MM.1S (cell line): ENCODE results near the gene TOPAZ1.

Source experiments
- DNase-seq: peaks from one replicate; pipeline ENCODE4 v3.0.0-alpha.2; 2015
- H2AFZ ChIP-seq: fragments of 300-600 bp; sonication (generic); 2 replicates; pipeline ENCODE4 v1.6.0; 2016; ENCODE audit warnings: antibody characterized with exemption, low read length
- H3F3A ChIP-seq: fragments of 300-600 bp; sonication (generic); 2 replicates; pipeline ENCODE4 v1.6.1; 2016; ENCODE audit warnings: mild to moderate bottlenecking, antibody characterized with exemption, low read length, moderate library complexity, mixed read lengths; ENCODE audit not compliant: insufficient read depth
- H3K27ac ChIP-seq: fragments of 300-600 bp; sonication (generic); 2 replicates; pipeline ENCODE4 v1.5.1; 2016; ENCODE audit warnings: mild to moderate bottlenecking, low read length
- H3K27me3 ChIP-seq: fragments of 300-600 bp; sonication (generic); replicated peaks from 2 replicates; pipeline ENCODE4 v1.6.0; 2016; ENCODE audit warnings: low read length; ENCODE audit not compliant: insufficient read depth
- H3K36me3 ChIP-seq: fragments of 300-600 bp; sonication (generic); replicated peaks from 2 replicates; pipeline ENCODE4 v1.6.1; 2016; ENCODE audit warnings: mild to moderate bottlenecking, low read length, mixed read lengths; ENCODE audit not compliant: insufficient read depth
- H3K4me1 ChIP-seq: fragments of 300-600 bp; sonication (generic); 2 replicates; pipeline ENCODE4 v1.6.1; 2016; ENCODE audit warnings: low read length, mixed read lengths
- H3K4me2 ChIP-seq: fragments of 300-600 bp; sonication (generic); 2 replicates; pipeline ENCODE4 v1.6.0; 2016; ENCODE audit warnings: low read depth, low read length
- H3K4me3 ChIP-seq: fragments of 300-600 bp; sonication (generic); 2 replicates; pipeline ENCODE4 v1.5.1; 2016; ENCODE audit warnings: low read length, mixed read lengths
- H3K79me2 ChIP-seq: fragments of 300-600 bp; sonication (generic); 2 replicates; pipeline ENCODE4 v1.6.1; 2016; ENCODE audit warnings: mixed run types, low read length, mixed read lengths
- H3K9ac ChIP-seq: fragments of 300-600 bp; sonication (generic); 2 replicates; pipeline ENCODE4 v1.6.1; 2016; ENCODE audit warnings: low read length, mixed read lengths
- H3K9me2 ChIP-seq: fragments of 300-600 bp; sonication (generic); replicated peaks from 2 replicates; pipeline ENCODE4 v1.6.1; 2016; ENCODE audit warnings: mild to moderate bottlenecking, low read length, mixed read lengths; ENCODE audit not compliant: insufficient read depth
- H3K9me3 ChIP-seq: fragments of 300-600 bp; sonication (generic); replicated peaks from 2 replicates; pipeline ENCODE4 v1.6.1; 2016; ENCODE audit warnings: mild to moderate bottlenecking, low read length, mixed read lengths; ENCODE audit not compliant: insufficient read depth
- H4K20me1 ChIP-seq: fragments of 300-600 bp; sonication (generic); 2 replicates; pipeline ENCODE4 v1.6.1; 2016; ENCODE audit warnings: mild to moderate bottlenecking, low read length, moderate library complexity, mixed read lengths; ENCODE audit not compliant: insufficient read depth
- EZH2 ChIP-seq: fragments of 300-600 bp; sonication (generic); optimal IDR thresholded peaks from 2 replicates; pipeline ENCODE3; 2017; ENCODE audit warnings: low read depth, mild to moderate bottlenecking, antibody characterized with exemption, low read length, mixed read lengths
- EZH2phosphoT487 ChIP-seq: fragments of 300-600 bp; sonication (generic); IDR thresholded peaks from 2 replicates; pipeline ENCODE4 v1.6.1; 2018; ENCODE audit warnings: antibody characterized with exemption, low read length
- TF ChIP-seq, protein P1 (sequence below): fragments of 300-600 bp; sonication (generic); IDR thresholded peaks from 2 replicates; pipeline ENCODE4 v1.5.1; 2016; ENCODE audit warnings: antibody characterized with exemption, low read length, mixed read lengths

The TOPAZ1 gene

DNA sequence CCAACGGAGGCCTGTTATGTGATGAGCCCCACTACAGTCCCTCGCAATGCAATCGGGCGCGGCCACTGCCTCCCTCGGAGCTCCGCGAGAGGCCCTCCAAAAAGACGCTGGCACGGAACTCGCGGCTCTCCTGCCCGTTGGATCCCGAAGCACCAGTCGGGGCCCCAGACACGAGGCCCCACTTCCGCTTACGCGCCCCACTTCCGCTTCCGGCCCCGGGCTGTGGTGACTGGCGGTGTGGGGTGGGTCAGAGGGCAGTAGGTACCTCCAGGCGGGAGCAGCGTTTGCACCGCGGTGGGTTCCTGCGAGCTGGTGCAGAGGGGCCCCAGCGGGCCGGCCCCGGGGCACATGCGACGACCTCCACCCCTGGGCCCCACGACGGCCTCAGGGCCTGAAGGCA is at the start of gene TOPAZ1:
Gene TOPAZ1 (plus strand): TSS at position 181 of the 400 bp plus-strand sequence. CDS start 168 bp downstream, at position 349.
- H3K27ac ChIP-seq, result no peak within 1 kb of the TSS
- H2AFZ ChIP-seq, result no peak within 1 kb of the TSS
- H3K4me1 ChIP-seq, result no peaks in the 10 kb centered on the region
- H4K20me1 ChIP-seq, result no peaks in the 10 kb centered on the region
- H3K79me2 ChIP-seq, result no peaks in the 10 kb centered on the region
- H3F3A ChIP-seq, result no peaks in the 10 kb centered on the region
- H3K4me3 ChIP-seq, result no peak within 1 kb of the TSS
- TF ChIP-seq, protein P1, sequence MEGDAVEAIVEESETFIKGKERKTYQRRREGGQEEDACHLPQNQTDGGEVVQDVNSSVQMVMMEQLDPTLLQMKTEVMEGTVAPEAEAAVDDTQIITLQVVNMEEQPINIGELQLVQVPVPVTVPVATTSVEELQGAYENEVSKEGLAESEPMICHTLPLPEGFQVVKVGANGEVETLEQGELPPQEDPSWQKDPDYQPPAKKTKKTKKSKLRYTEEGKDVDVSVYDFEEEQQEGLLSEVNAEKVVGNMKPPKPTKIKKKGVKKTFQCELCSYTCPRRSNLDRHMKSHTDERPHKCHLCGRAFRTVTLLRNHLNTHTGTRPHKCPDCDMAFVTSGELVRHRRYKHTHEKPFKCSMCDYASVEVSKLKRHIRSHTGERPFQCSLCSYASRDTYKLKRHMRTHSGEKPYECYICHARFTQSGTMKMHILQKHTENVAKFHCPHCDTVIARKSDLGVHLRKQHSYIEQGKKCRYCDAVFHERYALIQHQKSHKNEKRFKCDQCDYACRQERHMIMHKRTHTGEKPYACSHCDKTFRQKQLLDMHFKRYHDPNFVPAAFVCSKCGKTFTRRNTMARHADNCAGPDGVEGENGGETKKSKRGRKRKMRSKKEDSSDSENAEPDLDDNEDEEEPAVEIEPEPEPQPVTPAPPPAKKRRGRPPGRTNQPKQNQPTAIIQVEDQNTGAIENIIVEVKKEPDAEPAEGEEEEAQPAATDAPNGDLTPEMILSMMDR, result no peak
- no peak for TF ChIP-seq EZH2phosphoT487
- no peak for TF ChIP-seq EZH2
- H3K27me3 ChIP-seq, result no peaks in the 10 kb centered on the region
- no peaks in the 10 kb centered on the region for H3K36me3 ChIP-seq
- no peak for DNase-seq
- H3K9me3 ChIP-seq, result no peaks in the 10 kb centered on the region
- no peak within 1 kb of the TSS for H3K9ac ChIP-seq
- no peak within 1 kb of the TSS for H3K4me2 ChIP-seq
- no peaks in the 10 kb centered on the region for H3K9me2 ChIP-seq

DNA sequence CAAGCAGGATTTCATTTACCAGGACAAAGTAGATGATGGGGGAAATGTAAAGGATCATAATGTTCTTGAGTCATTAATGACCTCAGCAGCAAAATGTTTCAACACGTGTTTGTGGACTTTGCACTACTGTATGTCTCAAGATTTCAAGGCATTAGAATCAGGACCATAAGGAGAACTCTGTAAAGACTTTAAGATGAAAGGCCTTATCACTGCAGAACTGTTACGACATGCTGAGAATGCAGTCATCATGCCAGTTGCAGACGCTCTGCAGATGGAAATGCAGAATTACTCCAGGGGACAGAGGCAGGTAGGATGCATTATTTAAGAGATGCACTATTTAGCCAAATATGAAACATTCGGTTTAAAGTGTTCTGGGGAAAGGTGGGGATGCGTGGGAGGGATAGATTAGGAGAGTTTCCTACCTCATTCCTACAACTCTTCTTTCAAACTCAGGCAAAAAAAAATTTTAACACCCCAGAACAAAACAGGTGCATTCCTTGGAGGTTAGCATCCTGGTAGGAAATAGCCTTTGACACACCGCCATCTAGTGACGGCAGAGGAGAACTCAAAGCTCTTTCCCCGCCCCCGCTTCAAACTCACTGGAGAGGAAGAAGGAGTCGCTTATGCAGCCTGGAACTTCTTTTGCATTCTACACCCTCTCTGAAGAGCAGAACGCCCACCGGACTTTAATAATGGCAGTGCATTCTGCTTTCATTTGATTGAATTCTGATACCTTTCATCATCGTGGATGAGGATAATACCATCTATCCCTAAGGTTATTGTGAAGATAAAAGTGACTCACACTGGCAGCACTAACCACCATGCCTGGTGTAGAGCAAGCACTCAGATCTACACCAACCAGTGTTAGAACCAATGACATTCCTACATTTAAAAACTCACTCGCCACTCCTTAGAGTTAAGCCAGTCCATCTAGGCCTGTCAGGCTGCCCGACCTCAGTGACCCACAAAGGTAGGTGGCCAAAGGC is 43.1 kb upstream of the TOPAZ1 start:
- peak; percentile 84 for DNase-seq

DNA sequence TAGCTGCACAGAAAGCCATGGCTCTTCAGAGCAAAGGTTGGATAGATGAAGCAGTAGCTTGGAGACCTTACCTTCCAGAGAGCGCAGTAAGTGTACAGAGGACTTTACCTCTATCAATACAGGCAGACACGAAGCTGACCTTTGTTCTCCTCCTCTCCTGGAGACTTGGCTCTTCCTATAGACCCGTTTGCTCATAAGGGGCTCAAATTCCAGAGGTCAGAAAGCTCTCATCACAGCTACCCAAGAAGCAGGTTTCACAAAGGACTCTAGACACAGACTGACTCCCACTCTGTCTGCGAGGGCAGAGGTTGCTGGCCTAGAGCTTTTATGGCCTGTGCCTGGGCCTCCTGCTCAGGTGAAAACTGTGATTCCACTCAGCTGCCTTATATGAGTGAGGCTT is 35.4 kb upstream of the TOPAZ1 start:
- no peak overlapping the region for H3K4me3 ChIP-seq
- H2AFZ ChIP-seq, result no peak overlapping the region
- no peak overlapping the region for H3K27ac ChIP-seq
- no peak for TF ChIP-seq EZH2
- no peaks in the 10 kb centered on the region for H3K9me2 ChIP-seq
- no peaks in the 10 kb centered on the region for H4K20me1 ChIP-seq
- H3F3A ChIP-seq, result peaks cover 7% of the 10 kb centered on the region; the same call in 1 of the 2 replicates
- peaks cover 16% of the 10 kb centered on the region for H3K4me1 ChIP-seq
- DNase-seq, result no peak
- no peaks in the 10 kb centered on the region for H3K9me3 ChIP-seq
- H3K9ac ChIP-seq, result no peak overlapping the region
- no peaks in the 10 kb centered on the region for H3K27me3 ChIP-seq
- no peaks in the 10 kb centered on the region for H3K79me2 ChIP-seq
- no peaks in the 10 kb centered on the region for H3K36me3 ChIP-seq
- H3K4me2 ChIP-seq, result no peak overlapping the region

More for the DNA sequence above, 43.1 kb upstream of the TOPAZ1 start:
- Histone ChIP-seq H3F3A (no peaks in the 10 kb centered on the region), H3K4me3 (no peak overlapping the region), H3K27ac (no peak overlapping the region), H3K36me3 (no peaks in the 10 kb centered on the region), H3K4me2 (no peak overlapping the region), H3K79me2 (no peaks in the 10 kb centered on the region), H3K9me2 (no peaks in the 10 kb centered on the region), H4K20me1 (no peaks in the 10 kb centered on the region), H3K4me1 (no peaks in the 10 kb centered on the region), H3K9ac (no peak overlapping the region), H3K27me3 (no peaks in the 10 kb centered on the region), H2AFZ (0 out of 2 replicates have a peak overlapping the region, but pooled peaks have one; percentile 10), H3K9me3 (no peaks in the 10 kb centered on the region)
- TF ChIP-seq, protein P1, result peak; percentile 77
- no peak for TF ChIP-seq EZH2
